T-cell (primary cell): ENCODE measurements around the gene PNMA1. TPM values are rescaled to one million over a fixed set of nuclear protein-coding genes. Genes with fewer than 3 reads are reported as not detected.

Experiments used
- ATAC-seq, 4 experiments: fragments of 200-7000 bp in 3 of 4; fragments of 150-1000 bp in 1 of 4; cut with Tn5 transposase; replicated peaks in 1 of 4; 1 replicate in 3 of 4; 2 replicates in 1 of 4; pipeline ENCODE4 v1.10.0; 2021; ENCODE audit warnings: moderate library complexity in 3 of 4, mild to moderate bottlenecking in 2 of 4, moderate number of reproducible peaks in 1 of 4
- CTCF ChIA-PET, 2 donors: fragments of 300-600 bp; sonication (Branson Sonifier 250); formaldehyde crosslinking; loops; one replicate each; lab custom pipeline; 2022; ENCODE audit warnings: antibody characterized with exemption in 2 of 2; lab: Charles Lee
- POLR2A ChIA-PET, 2 donors: fragments of 300-600 bp; sonication (Branson Sonifier 250); formaldehyde crosslinking; loops; one replicate each; lab custom pipeline; 2022; ENCODE audit warnings: antibody characterized with exemption in 2 of 2; lab: Charles Lee
- DNase-seq, 35 experiments: peaks; one replicate each; pipeline versions ENCODE4 v3.0.0 to v3.0.0-alpha.2; 2013 to 2023
- H3K27ac ChIP-seq: one replicate; pipeline ENCODE4 v1.5.1; 2013; ENCODE audit warnings: low read length
- H3K27me3 ChIP-seq, 2 experiments: replicated peaks in 1 of 2; 1 replicate in 1 of 2; 2 replicates in 1 of 2; pipeline versions ENCODE4 v1.6.1 to v1.7.0; 2013; ENCODE audit warnings: low read length in 1 of 2, mixed read lengths in 1 of 2; ENCODE audit not compliant: control insufficient read depth in 2 of 2, insufficient read depth in 2 of 2; ENCODE audit errors: extremely low read depth in 1 of 2
- H3K36me3 ChIP-seq, 2 donors: 1 replicate in 1 of 2; 2 replicates in 1 of 2; pipeline versions ENCODE4 v1.6.1 to v1.7.0; 2013; ENCODE audit warnings: low read length in 1 of 2; ENCODE audit not compliant: control insufficient read depth in 2 of 2, insufficient read depth in 1 of 2; ENCODE audit errors: extremely low read depth in 1 of 2
- H3K4me1 ChIP-seq, 2 experiments: 1 replicate in 1 of 2; 2 replicates in 1 of 2; pipeline versions ENCODE4 v1.6.1 to v1.7.0; 2013; ENCODE audit warnings: low read length in 2 of 2, mixed read lengths in 1 of 2; ENCODE audit not compliant: insufficient read depth in 2 of 2, control insufficient read depth in 1 of 2; ENCODE audit errors: extremely low read depth in 1 of 2
- H3K4me3 ChIP-seq, 2 donors: 1 replicate in 1 of 2; 2 replicates in 1 of 2; pipeline versions ENCODE4 v1.5.1 to v1.7.0; 2013; ENCODE audit warnings: mild to moderate bottlenecking in 2 of 2, low read length in 1 of 2, moderate library complexity in 1 of 2; ENCODE audit not compliant: control insufficient read depth in 1 of 2; ENCODE audit errors: extremely low read depth in 1 of 2
- H3K9me3 ChIP-seq: 2 replicates; pipeline ENCODE4 v1.7.0; 2013
- H3K27ac Mint-ChIP-seq, 2 donors: one replicate each; pipeline ENCODE4 v1.8.0; 2020 to 2021; ENCODE audit warnings: mild to moderate bottlenecking in 2 of 2, mixed read lengths in 2 of 2
- H3K27me3 Mint-ChIP-seq, 2 donors: one replicate each; pipeline ENCODE4 v1.8.0; 2021 to 2022; ENCODE audit warnings: mixed read lengths in 2 of 2
- H3K36me3 Mint-ChIP-seq: one replicate; pipeline ENCODE4 v1.8.0; 2021; ENCODE audit warnings: mixed read lengths
- H3K4me1 Mint-ChIP-seq, 3 donors: one replicate each; pipeline ENCODE4 v1.8.0; 2020 to 2022; ENCODE audit warnings: mixed read lengths in 3 of 3, mild to moderate bottlenecking in 1 of 3
- H3K4me3 Mint-ChIP-seq, 3 donors: one replicate each; pipeline ENCODE4 v1.8.0; 2020 to 2022; ENCODE audit warnings: mild to moderate bottlenecking in 3 of 3, mixed read lengths in 3 of 3, moderate library complexity in 3 of 3
- H3K9me3 Mint-ChIP-seq, 3 donors: one replicate each; pipeline ENCODE4 v1.8.0; 2020 to 2022; ENCODE audit warnings: mixed read lengths in 3 of 3
- WGBS: methylation state at CpG from one replicate; pipeline ENCODE4 v1.1.5; 2013; ENCODE audit warnings: missing lambda C conversion rate; ENCODE audit not compliant: insufficient coverage; 5-methylcytosine and 5-hydroxymethylcytosine counted together
- total RNA-seq, 35 experiments: library from RNA in 6 of 35; stranded (reverse) in 6 of 35; fragments of 120-200 nt in 1 of 35; gene quantifications; one replicate each; pipeline versions ENCODE4 v1.2.1 to v1.2.4 and lab custom pipeline; 2013 to 2026

PNMA1 gene
- total RNA-seq, 5 donors from 2014 or later (not counting 1 experiment from before 2014, with no cell fraction given) = 36.2 to 57.9 (median 53.4) TPM

GRCh38 chr14:73739174-73739898 lies 25.2 kb upstream of the PNMA1 start:
- Mint-ChIP-seq H3K27ac (peak overlapping the region; percentile 93 to 96), H3K4me3 (peak overlapping the region in 1 of 3 donors; percentile 90), H3K4me1 (peaks cover 44 to 59% (median 52%) of the 10 kb centered on the region in 3 donors), H3K9me3 (no peaks in the 10 kb centered on the region), H3K27me3 (no peaks in the 10 kb centered on the region), H3K36me3 (peaks cover 17% of the 10 kb centered on the region)
- DNase-seq (no peak), ATAC-seq (no peak)
- peaks cover 32 to 60% of the 10 kb centered on the region in 2 experiments for H3K4me1 ChIP-seq
- no peaks in the 10 kb centered on the region for H3K9me3 ChIP-seq
- no peak overlapping the region for H3K27ac ChIP-seq
- H3K27me3 ChIP-seq = no peaks in the 10 kb centered on the region
- ChIA-PET CTCF (interaction anchor here in 1 of 2 donors (0.5 kb wide), 1 partner anchor 70 kb away, joined by 3 read pairs; no protein-coding TSS in a partner anchor), POLR2A (no interaction called here)
- no peak overlapping the region for H3K4me3 ChIP-seq
- WGBS = 90% methylated on average over 17 of the region's 21 CpGs
- H3K36me3 ChIP-seq = peaks cover 13 to 48% of the 10 kb centered on the region in 2 donors

- peaks cover 37 to 52% (median 45%) of the 10 kb centered on the region in 3 donors for H3K4me1 Mint-ChIP-seq
- no peak overlapping the region for H3K4me3 ChIP-seq
- CTCF ChIA-PET = interaction anchor here in 1 of 2 donors (0.5 kb wide), 1 partner anchor 71 kb away, joined by 3 read pairs; no protein-coding TSS in a partner anchor
- no peak for ATAC-seq
- no peaks in the 10 kb centered on the region for H3K27me3 Mint-ChIP-seq
- H3K4me3 Mint-ChIP-seq = no peak overlapping the region
- H3K36me3 Mint-ChIP-seq = peaks cover 17% of the 10 kb centered on the region
- no peaks in the 10 kb centered on the region for H3K27me3 ChIP-seq
- no peak for DNase-seq
- no peaks in the 10 kb centered on the region for H3K9me3 Mint-ChIP-seq
- POLR2A ChIA-PET = no interaction called here
- WGBS = 98% methylated on average over 19 of the region's 22 CpGs
- peaks cover 13 to 52% of the 10 kb centered on the region in 2 donors for H3K36me3 ChIP-seq
- H3K27ac Mint-ChIP-seq = peak overlapping the region in 1 of 2 donors; percentile 66
- no peak overlapping the region for H3K27ac ChIP-seq
- H3K4me1 ChIP-seq = peaks cover 26 to 53% of the 10 kb centered on the region in 2 experiments
- H3K9me3 ChIP-seq = no peaks in the 10 kb centered on the region
Measured at GRCh38 chr14:73738518-73739173, 24.5 kb upstream of the PNMA1 start.

- DNase-seq = no peak
- no peak overlapping the region for H3K27ac ChIP-seq
- no peaks in the 10 kb centered on the region for H3K27me3 Mint-ChIP-seq
- no peaks in the 10 kb centered on the region for H3K9me3 Mint-ChIP-seq
- ATAC-seq = no peak
- POLR2A ChIA-PET = no interaction called here
- no peaks in the 10 kb centered on the region for H3K9me3 ChIP-seq
- H3K4me3 Mint-ChIP-seq = no peak overlapping the region
- H3K36me3 Mint-ChIP-seq = peaks cover 21% of the 10 kb centered on the region
- peaks cover 12 to 35% of the 10 kb centered on the region in 2 experiments for H3K4me1 ChIP-seq
- peaks cover 24 to 38% (median 31%) of the 10 kb centered on the region in 3 donors for H3K4me1 Mint-ChIP-seq
- peak overlapping the region in 1 of 2 donors; percentile 34 for H3K27ac Mint-ChIP-seq
- H3K4me3 ChIP-seq = no peak overlapping the region
- CTCF ChIA-PET = no interaction called here
- no peaks in the 10 kb centered on the region for H3K27me3 ChIP-seq
- peaks cover 13 to 57% of the 10 kb centered on the region in 2 donors for H3K36me3 ChIP-seq
- WGBS = 98% methylated on average over 10 of the region's 13 CpGs
Measured at GRCh38 chr14:73736842-73737241, 22.7 kb upstream of the PNMA1 start.

GRCh38 chr14:73732006-73732405 lies 17.8 kb upstream of the PNMA1 start:
- ATAC-seq = no peak
- POLR2A ChIA-PET = interaction anchor here in 1 of 2 donors (1.8 kb wide), 1 partner anchor 155 kb away, joined by 5 read pairs; the partner anchor contains the start of gene ZNF410
- H3K36me3 Mint-ChIP-seq = peaks cover 44% of the 10 kb centered on the region

DNA sequence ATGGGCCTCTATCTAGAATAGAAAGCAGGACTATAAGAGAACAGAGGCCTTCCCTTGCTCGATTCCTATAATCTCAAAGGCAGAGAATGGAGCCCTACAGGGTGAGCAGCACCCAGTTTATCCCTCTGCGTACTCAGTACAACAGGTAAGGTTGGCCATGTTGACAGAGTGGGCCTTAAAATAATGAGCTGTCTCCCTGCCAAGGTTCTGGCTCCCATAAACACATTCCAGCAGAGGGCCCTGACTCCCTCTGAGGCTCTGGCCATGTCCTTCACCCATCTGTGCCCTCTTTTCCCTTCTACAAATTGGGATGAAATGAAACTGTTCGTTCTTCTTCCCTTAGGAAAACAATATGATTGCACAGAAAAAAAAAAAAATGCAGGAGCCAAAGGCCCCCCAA lies 16.9 kb upstream of the PNMA1 start:
- Mint-ChIP-seq H3K4me3 (no peak overlapping the region), H3K27me3 (no peaks in the 10 kb centered on the region), H3K27ac (no peak overlapping the region), H3K36me3 (peaks cover 40% of the 10 kb centered on the region), H3K9me3 (no peaks in the 10 kb centered on the region), H3K4me1 (peaks cover 17 to 23% (median 22%) of the 10 kb centered on the region in 3 donors)
- ATAC-seq (no peak), DNase-seq (no peak)
- no peaks in the 10 kb centered on the region for H3K9me3 ChIP-seq
- H3K36me3 ChIP-seq = peaks cover 17 to 77% of the 10 kb centered on the region in 2 donors
- no peak overlapping the region for H3K4me3 ChIP-seq
- CTCF ChIA-PET = interaction anchor here (0.6 to 5.0 kb wide), 5 partner anchors 10 to 95 kb away, joined by 3 to 67 read pairs (median 4); no protein-coding TSS in a partner anchor
- H3K27ac ChIP-seq = no peak overlapping the region
- H3K4me1 ChIP-seq = peaks cover 0 to 16% of the 10 kb centered on the region in 2 experiments
- POLR2A ChIA-PET = interaction anchor here in 1 of 2 donors (1.8 kb wide), 1 partner anchor 155 kb away, joined by 5 read pairs; the partner anchor contains the start of gene ZNF410
- H3K27me3 ChIP-seq = no peaks in the 10 kb centered on the region
- 100% methylated on average over 1 of the region's 3 CpGs for WGBS

More at GRCh38 chr14:73732006-73732405, 17.8 kb upstream of the PNMA1 start:
- no peak for DNase-seq
- Mint-ChIP-seq H3K9me3 (no peaks in the 10 kb centered on the region), H3K4me1 (peaks cover 17 to 26% (median 22%) of the 10 kb centered on the region in 3 donors), H3K27me3 (no peaks in the 10 kb centered on the region), H3K4me3 (no peak overlapping the region), H3K27ac (peak overlapping the region; percentile 62 to 68)
- H3K9me3 ChIP-seq = no peaks in the 10 kb centered on the region
- H3K36me3 ChIP-seq = peaks cover 12 to 74% of the 10 kb centered on the region in 2 donors
- H3K4me1 ChIP-seq = peaks cover 0 to 15% of the 10 kb centered on the region in 2 experiments
- CTCF ChIA-PET = interaction anchor here (0.6 to 5.0 kb wide), 6 partner anchors 9 to 117 kb away, joined by 3 to 67 read pairs (median 4); no protein-coding TSS in a partner anchor
- no peak overlapping the region for H3K4me3 ChIP-seq
- no peaks in the 10 kb centered on the region for H3K27me3 ChIP-seq
- H3K27ac ChIP-seq = no peak overlapping the region
- 90% methylated on average over 2 of the region's 3 CpGs for WGBS
